HL-60 (cell line): ENCODE results near the gene PDK1.

Source experiments
- POLR2AphosphoS5 ChIP-seq: IDR thresholded peaks from 2 replicates; pipeline ENCODE4 v1.6.1; 2012; ENCODE audit warnings: low read depth
- SPI1 ChIP-seq: IDR thresholded peaks from 2 replicates; pipeline ENCODE4 v1.6.1; 2012; ENCODE audit warnings: low read depth, mild to moderate bottlenecking, borderline replicate concordance
- TF ChIP-seq, protein P1 (sequence below): IDR thresholded peaks from one replicate; pipeline ENCODE4 v1.5.1; 2011; ENCODE audit warnings: low read length, control low read depth, inconsistent platforms; ENCODE audit not compliant: insufficient read depth

- TF ChIP-seq, protein P1, sequence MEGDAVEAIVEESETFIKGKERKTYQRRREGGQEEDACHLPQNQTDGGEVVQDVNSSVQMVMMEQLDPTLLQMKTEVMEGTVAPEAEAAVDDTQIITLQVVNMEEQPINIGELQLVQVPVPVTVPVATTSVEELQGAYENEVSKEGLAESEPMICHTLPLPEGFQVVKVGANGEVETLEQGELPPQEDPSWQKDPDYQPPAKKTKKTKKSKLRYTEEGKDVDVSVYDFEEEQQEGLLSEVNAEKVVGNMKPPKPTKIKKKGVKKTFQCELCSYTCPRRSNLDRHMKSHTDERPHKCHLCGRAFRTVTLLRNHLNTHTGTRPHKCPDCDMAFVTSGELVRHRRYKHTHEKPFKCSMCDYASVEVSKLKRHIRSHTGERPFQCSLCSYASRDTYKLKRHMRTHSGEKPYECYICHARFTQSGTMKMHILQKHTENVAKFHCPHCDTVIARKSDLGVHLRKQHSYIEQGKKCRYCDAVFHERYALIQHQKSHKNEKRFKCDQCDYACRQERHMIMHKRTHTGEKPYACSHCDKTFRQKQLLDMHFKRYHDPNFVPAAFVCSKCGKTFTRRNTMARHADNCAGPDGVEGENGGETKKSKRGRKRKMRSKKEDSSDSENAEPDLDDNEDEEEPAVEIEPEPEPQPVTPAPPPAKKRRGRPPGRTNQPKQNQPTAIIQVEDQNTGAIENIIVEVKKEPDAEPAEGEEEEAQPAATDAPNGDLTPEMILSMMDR = no peak
- TF ChIP-seq POLR2AphosphoS5 = no peak
- TF ChIP-seq SPI1 = no peak
Observed at GRCh38 chr2:172614932-172615331, 59.0 kb downstream of the PDK1 start.
